ENCODE results near the gene KLF7. TPM values are rescaled to one million over a fixed set of nuclear protein-coding genes. Genes with fewer than 3 reads are reported as not detected.

The KLF7 gene
- total RNA-seq, 1 experiment from 2014 or later = 17.1 TPM

GRCh38 chr2:207109768-207110167 lies 56.0 kb downstream of the KLF7 start:
- no peaks in the 10 kb centered on the region for H3K36me3 ChIP-seq (ENCODE audit: control insufficient read depth, insufficient read depth, low read length)
- no peaks in the 10 kb centered on the region for H3K9me3 ChIP-seq (ENCODE audit: control insufficient read depth, insufficient read depth, low read depth, low read length)
- DNase-seq (ENCODE audit: low read depth, low spot score) (no peak), ATAC-seq (no peak)
- no peak overlapping the region for H3K27ac ChIP-seq (ENCODE audit: low read length)
- H3K4me3 ChIP-seq (ENCODE audit: low read depth in 2 of 2, low read length in 2 of 2) = no peak overlapping the region
- ChIA-PET POLR2A (no interaction called here), CTCF (no interaction called here)
- H3K4me1 ChIP-seq (ENCODE audit: control insufficient read depth, insufficient read depth, low read length) = no peaks in the 10 kb centered on the region
- TF ChIP-seq TCF7L2 (IDR thresholded peaks at IDR 0.05; ENCODE audit: low read depth, low read length) (no peak), SIN3A (IDR thresholded peaks at IDR 0.05; ENCODE audit: borderline replicate concordance, insufficient read depth, low read depth, low read length) (no peak), CTCF (IDR thresholded peaks at IDR 0.05) (no peak), POLR2AphosphoS5 (IDR thresholded peaks at IDR 0.05; ENCODE audit: low read depth, low read length) (no peak), REST (IDR thresholded peaks at IDR 0.05; ENCODE audit: insufficient read depth in 1 of 2, low read depth in 2 of 2, low read length in 1 of 2) (no peak)
- no TSS peak for BruUV-seq (replicated peaks)
- in situ Hi-C loops (cut with HindIII; ENCODE audit: low pct_unique_long_range_greater_than_20kb, low sequenced_read_pairs) (no loop called here), intact Hi-C loops (cut with micrococcal nuclease; ENCODE audit: unreplicated experiment) (no loop called here)
- H3K27me3 ChIP-seq (ENCODE audit: control insufficient read depth, insufficient read depth, low read length) = no peaks in the 10 kb centered on the region

- Histone ChIP-seq H3K27me3 (ENCODE audit: control insufficient read depth, insufficient read depth, low read length) (no peaks in the 10 kb centered on the region), H3K9me3 (ENCODE audit: control insufficient read depth, insufficient read depth, low read depth, low read length) (no peaks in the 10 kb centered on the region), H3K4me1 (ENCODE audit: control insufficient read depth, insufficient read depth, low read length) (no peaks in the 10 kb centered on the region), H3K4me3 (ENCODE audit: low read depth in 2 of 2, low read length in 2 of 2) (no peak overlapping the region), H3K36me3 (ENCODE audit: control insufficient read depth, insufficient read depth, low read length) (no peaks in the 10 kb centered on the region), H3K27ac (ENCODE audit: low read length) (no peak overlapping the region)
- no peak for ATAC-seq
- in situ Hi-C loops (cut with HindIII; ENCODE audit: low pct_unique_long_range_greater_than_20kb, low sequenced_read_pairs) (no loop called here), intact Hi-C loops (cut with micrococcal nuclease; ENCODE audit: unreplicated experiment) (no loop called here)
- POLR2A ChIA-PET = no interaction called here
- no TSS peak for BruUV-seq (replicated peaks)
- no peak for DNase-seq (ENCODE audit: low read depth, low spot score)
- CTCF ChIA-PET = no interaction called here
- TF ChIP-seq CTCF (IDR thresholded peaks at IDR 0.05) (no peak), POLR2AphosphoS5 (IDR thresholded peaks at IDR 0.05; ENCODE audit: low read depth, low read length) (no peak), REST (IDR thresholded peaks at IDR 0.05; ENCODE audit: insufficient read depth in 1 of 2, low read depth in 2 of 2, low read length in 1 of 2) (no peak)
Observed at GRCh38 chr2:207108440-207108839, 57.3 kb downstream of the KLF7 start.
